Adrenal gland (tissue), 12 donors: ENCODE data around the gene AIP. TPM values are rescaled to one million over a fixed set of nuclear protein-coding genes. Genes with fewer than 3 reads are reported as not detected.

Experiments
- DNase-seq, 7 donors: peaks; one replicate each; pipeline ENCODE4 v3.0.0-alpha.2; 2019 to 2020
- H3K27ac ChIP-seq, 5 donors: fragments of 200-600 bp; sonication (generic) in 4 of 5; 1 replicate in 3 of 5; 2 replicates in 2 of 5; pipeline versions ENCODE4 v1.5.1 to v1.8.0; 2016 to 2020; ENCODE audit warnings: mild to moderate bottlenecking in 1 of 5
- H3K27me3 ChIP-seq: fragments of 200-600 bp; 2 replicates; pipeline ENCODE4 v1.8.0; 2021
- H3K36me3 ChIP-seq, 2 donors: fragments of 200-600 bp; replicated peaks in 1 of 2; 1 replicate in 1 of 2; 2 replicates in 1 of 2; pipeline versions ENCODE4 v1.5.1 to v1.8.0; 2018 to 2022
- H3K4me1 ChIP-seq, 2 donors: fragments of 200-600 bp; replicated peaks in 1 of 2; 1 replicate in 1 of 2; 2 replicates in 1 of 2; pipeline versions ENCODE4 v1.5.1 to v1.8.0; 2018 to 2021
- H3K4me3 ChIP-seq, 4 donors: fragments of 200-600 bp; sonication (generic) in 3 of 4; one replicate each; pipeline ENCODE4 v1.5.1; 2016 to 2018
- H3K9me3 ChIP-seq, 3 donors: fragments of 200-600 bp; sonication (generic) in 1 of 3; replicated peaks in 1 of 3; 1 replicate in 2 of 3; 2 replicates in 1 of 3; pipeline versions ENCODE4 v1.5.1 to v1.8.0; 2016 to 2021
- CTCF ChIP-seq, 6 experiments: fragments of 450-650 bp in 4 of 6; fragments of 200-600 bp in 2 of 6; sonication (generic) in 1 of 6; IDR thresholded peaks; 1 replicate in 5 of 6; 2 replicates in 1 of 6; pipeline versions ENCODE4 v1.5.1 to v1.8.0; 2016 to 2021; ENCODE audit warnings: antibody characterized with exemption in 6 of 6, mild to moderate bottlenecking in 2 of 6, moderate library complexity in 1 of 6
- POLR2A ChIP-seq, 2 donors: fragments of 450-650 bp; IDR thresholded peaks; one replicate each; pipeline ENCODE4 v1.6.1; 2017; ENCODE audit warnings: antibody characterized with exemption in 2 of 2, mild to moderate bottlenecking in 2 of 2, moderate library complexity in 1 of 2
- WGBS, 4 donors: extraction: QIAGEN DNeasy Blood & Tissue Kit in 2 of 4; methylation state at CpG; one replicate each; pipeline versions ENCODE4 v1.1.5 to v1.1.7; 2013 to 2017; 5-methylcytosine and 5-hydroxymethylcytosine counted together
- intact Hi-C, 2 donors: fragments of 100-400 bp; cut with DNase I; formaldehyde crosslinking; loops; one replicate each; pipeline versions ENCODE4 v1.14.1 to v1.15.0; 2022 to 2023
- polyA plus RNA-seq, 3 donors: library from polyadenylated mRNA; stranded (reverse); fragments of 200-250 nt in 2 of 3; fragments of 350-450 nt in 1 of 3; fragmentation: Illumina TruSeq in 1 of 3; extraction: RNeasy Lipid Tissue Mini Kit (QIAGEN cat#74804) in 1 of 3; gene quantifications; one replicate each; pipeline ENCODE4 v1.2.3, GENCODE V29; 2013 to 2014
- total RNA-seq, 9 donors: library from RNA; depleted of rRNA in 4 of 9; stranded (reverse); fragments of >200 nt in 4 of 9; fragments of 120-200 nt in 1 of 9; fragmentation: NEBNext Ultra II Directional in 1 of 9; extraction: Animal tissue kit (Norgen Biotek cat#: 25700) in 1 of 9; gene quantifications; one replicate each; pipeline versions ENCODE4 v1.1.0 to v1.2.4, GENCODE V29; 2013 to 2023
- donor health status: healthy with polysubstance abuse.
- donor health status: Bipolar disorder and iron deficiency.
- donor health status: DM: yes; HTN: yes; CAD: no.
- donor health status: DM: no; HTN: no; CAD: no.
- donor health status: DM: no; HTN: no; CAD: no.
- donor health status: DM: yes; HTN: yes; CAD: no.

Gene AIP
- total and polyA plus RNA-seq, 12 donors: 35.3 to 152 (median 83.9) TPM

GRCh38 chr11:67450796-67451657 lies 31.8 kb upstream of the AIP start:
- no peaks in the 10 kb centered on the region for H3K36me3 ChIP-seq

GRCh38 chr11:67451658-67451976 lies 31.2 kb upstream of the AIP start:
- DNase-seq: no peak
- WGBS, 4 donors: 91 to 94% (median 92%) methylated on average over 12 to 14 of the region's 14 CpGs
- Histone ChIP-seq H3K27ac (no peak overlapping the region), H3K27me3 (no peaks in the 10 kb centered on the region), H3K4me3 (no peak overlapping the region), H3K36me3 (no peaks in the 10 kb centered on the region), H3K4me1 (no peaks in the 10 kb centered on the region), H3K9me3 (no peaks in the 10 kb centered on the region)
- intact Hi-C loops: no loop called here
- TF ChIP-seq POLR2A (IDR thresholded peaks at IDR 0.05): no peak
- TF ChIP-seq CTCF (IDR thresholded peaks at IDR 0.05): no peak

More at GRCh38 chr11:67450796-67451657, 31.8 kb upstream of the AIP start:
- DNase-seq: no peak
- Histone ChIP-seq H3K27me3 (no peaks in the 10 kb centered on the region), H3K4me3 (no peak overlapping the region), H3K9me3 (no peaks in the 10 kb centered on the region), H3K4me1 (no peaks in the 10 kb centered on the region), H3K27ac (no peak overlapping the region)
- intact Hi-C loops: no loop called here
- TF ChIP-seq CTCF (IDR thresholded peaks at IDR 0.05): no peak
- TF ChIP-seq POLR2A (IDR thresholded peaks at IDR 0.05): no peak
- 85 to 92% (median 90%) methylated on average over 13 to 25 of the region's 25 CpGs for WGBS, 4 donors

DNA sequence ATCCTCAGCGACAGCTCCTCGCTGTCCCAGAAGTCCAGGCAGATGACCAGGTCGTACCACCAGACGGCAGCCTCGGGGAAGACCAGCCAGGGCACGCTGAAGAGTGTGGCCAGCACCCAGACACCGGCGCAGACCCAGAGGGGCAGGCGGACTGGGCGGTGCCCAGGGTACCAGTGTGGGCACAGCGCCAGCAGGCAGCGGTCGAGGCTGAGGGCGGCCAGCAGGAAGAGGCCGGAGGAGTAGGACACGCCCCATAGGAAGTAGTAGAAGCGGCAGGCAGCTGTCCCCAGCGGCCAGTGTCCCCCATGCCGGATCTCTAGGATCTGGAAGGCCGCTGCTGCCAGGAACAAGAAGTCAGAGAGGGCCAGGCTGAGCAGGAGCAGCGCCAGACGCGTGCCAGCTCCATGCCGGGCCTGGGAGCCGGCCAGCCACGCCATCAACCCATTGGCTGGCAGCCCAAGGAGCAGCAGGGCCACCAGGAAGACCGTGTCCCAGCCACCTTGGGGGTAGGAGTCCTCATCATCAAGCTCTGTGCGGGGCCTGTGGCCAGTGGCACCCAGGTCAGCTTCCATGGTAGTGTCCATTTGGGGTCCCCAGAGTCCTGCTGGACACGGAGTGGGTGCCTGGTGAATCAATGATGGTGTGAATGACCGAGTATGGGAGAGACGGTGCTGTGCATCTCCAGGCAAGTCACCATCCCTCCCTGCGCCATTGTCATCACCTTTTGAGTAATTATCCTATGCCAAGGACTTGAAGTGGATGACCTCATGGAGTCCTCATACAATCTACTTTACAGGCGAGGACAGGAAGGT lies 30.5 kb upstream of the AIP start, which contains the start of gene GPR152:
TSS of gene GPR152 (minus strand) at position 589 of the 812 bp plus-strand sequence. CDS start at position 584, 5 bp downstream.
- peak in 5 of 7 donors; percentile 34 to 61 (median 40) for DNase-seq
- Histone ChIP-seq H3K4me3 (no peak within 1 kb of the TSS), H3K9me3 (no peaks in the 10 kb centered on the region), H3K4me1 (no peaks in the 10 kb centered on the region), H3K27ac (peak within 1 kb of the TSS in 1 of 5 donors; percentile 58), H3K27me3 (no peaks in the 10 kb centered on the region), H3K36me3 (no peaks in the 10 kb centered on the region)
- intact Hi-C loops: no loop called here
- WGBS, 4 donors: 76 to 91% (median 80%) methylated on average over 15 to 33 of the region's 33 CpGs
- TF ChIP-seq CTCF (IDR thresholded peaks at IDR 0.05): peak in 2 of 6 experiments; percentile 14 to 18
- no peak for TF ChIP-seq POLR2A (IDR thresholded peaks at IDR 0.05)
